ENCODE data around the gene FMOD. TPM values are rescaled to one million over a fixed set of nuclear protein-coding genes. Genes with fewer than 3 reads are reported as not detected.

FMOD gene
- total RNA-seq, 1 donor from 2014 or later: 0.47 TPM

- H3K27ac Mint-ChIP-seq (ENCODE audit: unreplicated experiment): no peak overlapping the region
- H3K36me3 Mint-ChIP-seq (ENCODE audit: low read depth): peaks cover 22% of the 10 kb centered on the region
- H3K4me1 Mint-ChIP-seq (ENCODE audit: low read depth): peaks cover 47% of the 10 kb centered on the region
- no peak for TF ChIP-seq CTCF (IDR thresholded peaks at IDR 0.05)
- no peak for DNase-seq (ENCODE audit: low spot score)
- H3K4me3 Mint-ChIP-seq (ENCODE audit: unreplicated experiment): peak overlapping the region; percentile 91
- H3K9me3 Mint-ChIP-seq (ENCODE audit: low read depth): no peaks in the 10 kb centered on the region
- H3K27me3 Mint-ChIP-seq (ENCODE audit: low read depth): no peaks in the 10 kb centered on the region
Measured at GRCh38 chr1:203307641-203308126, 43.2 kb downstream of the FMOD start.

- Mint-ChIP-seq H3K27me3 (ENCODE audit: low read depth) (no peaks in the 10 kb centered on the region), H3K36me3 (ENCODE audit: low read depth) (peaks cover 22% of the 10 kb centered on the region), H3K4me1 (ENCODE audit: low read depth) (peaks cover 47% of the 10 kb centered on the region), H3K27ac (ENCODE audit: unreplicated experiment) (peak overlapping the region; percentile 95), H3K4me3 (ENCODE audit: unreplicated experiment) (peak overlapping the region; percentile 91), H3K9me3 (ENCODE audit: low read depth) (no peaks in the 10 kb centered on the region)
- no peak for TF ChIP-seq CTCF (IDR thresholded peaks at IDR 0.05)
- no peak for DNase-seq (ENCODE audit: low spot score)
Measured at GRCh38 chr1:203306965-203307541, 43.9 kb downstream of the FMOD start.

- no peaks in the 10 kb centered on the region for H3K9me3 Mint-ChIP-seq (ENCODE audit: low read depth)
- H3K27ac Mint-ChIP-seq (ENCODE audit: unreplicated experiment): peak overlapping the region; percentile 95
- H3K4me1 Mint-ChIP-seq (ENCODE audit: low read depth): peaks cover 47% of the 10 kb centered on the region
- H3K36me3 Mint-ChIP-seq (ENCODE audit: low read depth): peaks cover 22% of the 10 kb centered on the region
- TF ChIP-seq CTCF (IDR thresholded peaks at IDR 0.05): peak; percentile 29
- DNase-seq (ENCODE audit: low spot score): no peak
- H3K27me3 Mint-ChIP-seq (ENCODE audit: low read depth): no peaks in the 10 kb centered on the region
- peak overlapping the region; percentile 91 for H3K4me3 Mint-ChIP-seq (ENCODE audit: unreplicated experiment)
Measured at GRCh38 chr1:203306089-203306964, 44.6 kb downstream of the FMOD start.

GRCh38 chr1:203305809-203306088 is 45.2 kb downstream of the FMOD start:
- peaks cover 47% of the 10 kb centered on the region for H3K4me1 Mint-ChIP-seq (ENCODE audit: low read depth)
- no peaks in the 10 kb centered on the region for H3K9me3 Mint-ChIP-seq (ENCODE audit: low read depth)
- no peak for DNase-seq (ENCODE audit: low spot score)
- no peak for TF ChIP-seq CTCF (IDR thresholded peaks at IDR 0.05)
- H3K27me3 Mint-ChIP-seq (ENCODE audit: low read depth): no peaks in the 10 kb centered on the region
- peaks cover 22% of the 10 kb centered on the region for H3K36me3 Mint-ChIP-seq (ENCODE audit: low read depth)
- H3K27ac Mint-ChIP-seq (ENCODE audit: unreplicated experiment): peak overlapping the region; percentile 95
- peak overlapping the region; percentile 91 for H3K4me3 Mint-ChIP-seq (ENCODE audit: unreplicated experiment)

- Mint-ChIP-seq H3K4me3 (ENCODE audit: unreplicated experiment) (peak within 1 kb of the TSS; percentile 91), H3K4me1 (ENCODE audit: low read depth) (peaks cover 46% of the 10 kb centered on the region), H3K9me3 (ENCODE audit: low read depth) (no peaks in the 10 kb centered on the region), H3K27ac (ENCODE audit: unreplicated experiment) (peak within 1 kb of the TSS; percentile 95), H3K36me3 (ENCODE audit: low read depth) (peaks cover 22% of the 10 kb centered on the region), H3K27me3 (ENCODE audit: low read depth) (no peaks in the 10 kb centered on the region)
- no peak for DNase-seq (ENCODE audit: low spot score)
- TF ChIP-seq CTCF (IDR thresholded peaks at IDR 0.05): no peak
Measured at GRCh38 chr1:203304919-203305808, 45.8 kb downstream of the FMOD start, which contains the start of gene BTG2. BTG2 (plus strand) TSS chr1:203305519; CDS start chr1:203305607, 88 bp downstream.

Measured in chondrocyte (in vitro differentiated cells).